Esophagus muscularis mucosa (tissue), 4 donors: ENCODE results near the gene SLC35F3. TPM values are rescaled to one million over a fixed set of nuclear protein-coding genes. Genes with fewer than 3 reads are reported as not detected.

Experiments used
- DNase-seq: peaks from one replicate; pipeline ENCODE4 v3.0.0-alpha.2; 2017; ENCODE audit errors: extremely low spot score
- H3K27ac ChIP-seq, 4 donors: fragments of 200-600 bp; sonication (generic); replicated peaks in 1 of 4; 1 replicate in 3 of 4; 2 replicates in 1 of 4; pipeline ENCODE4 v1.5.1; 2016 to 2019; ENCODE audit warnings: mild to moderate bottlenecking in 1 of 4
- H3K27me3 ChIP-seq, 4 donors: fragments of 200-600 bp; sonication (generic); one replicate each; pipeline versions ENCODE4 v1.5.1 to v1.6.0; 2016 to 2019
- H3K36me3 ChIP-seq, 4 donors: fragments of 200-600 bp; sonication (generic); one replicate each; pipeline ENCODE4 v1.5.1; 2016 to 2019
- H3K4me1 ChIP-seq, 4 donors: fragments of 200-600 bp; sonication (generic); one replicate each; pipeline ENCODE4 v1.5.1; 2016 to 2019
- H3K4me3 ChIP-seq, 4 donors: fragments of 200-600 bp; sonication (generic); 1 replicate in 2 of 4; 2 replicates in 2 of 4; pipeline ENCODE4 v1.5.1; 2016 to 2019; ENCODE audit warnings: mild to moderate bottlenecking in 4 of 4, moderate library complexity in 1 of 4
- H3K9me3 ChIP-seq, 4 donors: fragments of 200-600 bp; sonication (generic); 1 replicate in 3 of 4; 2 replicates in 1 of 4; pipeline ENCODE4 v1.5.1; 2016 to 2019
- CTCF ChIP-seq, 3 experiments: fragments of 200-600 bp in 2 of 3; fragments of 450-650 bp in 1 of 3; sonication (generic) in 2 of 3; IDR thresholded peaks; one replicate each; pipeline ENCODE4 v1.5.1; 2017 to 2019; ENCODE audit warnings: antibody characterized with exemption in 3 of 3, mild to moderate bottlenecking in 2 of 3, moderate library complexity in 1 of 3
- EP300 ChIP-seq: sonication (generic); formaldehyde crosslinking; IDR thresholded peaks from one replicate; pipeline ENCODE4 v1.6.1; 2017; ENCODE audit warnings: antibody characterized with exemption
- POLR2A ChIP-seq: fragments of 450-650 bp; IDR thresholded peaks from one replicate; pipeline ENCODE4 v1.6.1; 2017; ENCODE audit warnings: antibody characterized with exemption, moderate library complexity, mild to moderate bottlenecking, low read depth
- POLR2AphosphoS5 ChIP-seq, 2 donors: sonication (generic); formaldehyde crosslinking; IDR thresholded peaks; one replicate each; pipeline ENCODE4 v1.6.1; 2017; ENCODE audit warnings: antibody characterized with exemption in 2 of 2
- WGBS: methylation state at CpG from one replicate; pipeline ENCODE4 v1.1.5; 2018; 5-methylcytosine and 5-hydroxymethylcytosine counted together
- intact Hi-C: fragments of 100-400 bp; cut with DNase I; formaldehyde crosslinking; loops from one replicate; pipeline ENCODE4 v1.15.1; 2023
- total RNA-seq, 4 donors: library from RNA; depleted of rRNA; stranded (reverse); fragments of >200 nt; gene quantifications; one replicate each; pipeline versions ENCODE4 v1.1.0 to v1.2.1, GENCODE V29; 2016

SLC35F3 gene
- total RNA-seq, 4 donors from 2014 or later: 0.34 TPM; not detected in 3

- H3K4me1 ChIP-seq: no peaks in the 10 kb centered on the region
- H3K4me3 ChIP-seq: no peak overlapping the region
- H3K36me3 ChIP-seq: no peaks in the 10 kb centered on the region
- WGBS: 88% methylated on average over 2 of the region's 2 CpGs
- H3K27me3 ChIP-seq: peaks cover 0 to 8% (median 0%) of the 10 kb centered on the region in 4 donors
- H3K9me3 ChIP-seq: peaks cover 0 to 32% (median 6%) of the 10 kb centered on the region in 4 donors
- no peak overlapping the region for H3K27ac ChIP-seq
- intact Hi-C loops: no loop called here
- no peak for TF ChIP-seq POLR2AphosphoS5 (IDR thresholded peaks at IDR 0.05)
- TF ChIP-seq EP300: no peak
- TF ChIP-seq POLR2A: no peak
- TF ChIP-seq CTCF (IDR thresholded peaks at IDR 0.05): no peak
- no peak for DNase-seq
Observed at GRCh38 chr1:234336359-234336758, 431.9 kb downstream of the SLC35F3 start.

- DNase-seq: no peak
- Histone ChIP-seq H3K27me3 (peaks cover 0 to 4% (median 0%) of the 10 kb centered on the region in 4 donors), H3K27ac (no peak overlapping the region), H3K4me3 (no peak overlapping the region), H3K4me1 (no peaks in the 10 kb centered on the region), H3K36me3 (no peaks in the 10 kb centered on the region), H3K9me3 (peaks cover 0 to 32% (median 6%) of the 10 kb centered on the region in 4 donors)
- intact Hi-C loops: no loop called here
- 89% methylated on average over 1 of the region's 1 CpG for WGBS
- no peak for TF ChIP-seq POLR2AphosphoS5 (IDR thresholded peaks at IDR 0.05)
- TF ChIP-seq CTCF (IDR thresholded peaks at IDR 0.05): no peak
- no peak for TF ChIP-seq EP300
- TF ChIP-seq POLR2A: no peak
Observed at GRCh38 chr1:234337233-234337632, 432.8 kb downstream of the SLC35F3 start.

GRCh38 chr1:234340528-234340927 lies 436.1 kb downstream of the SLC35F3 start:
- no peaks in the 10 kb centered on the region for H3K27me3 ChIP-seq
- no peak overlapping the region for H3K27ac ChIP-seq
- no peak overlapping the region for H3K4me3 ChIP-seq
- WGBS: 88% methylated on average over 2 of the region's 2 CpGs
- H3K4me1 ChIP-seq: no peaks in the 10 kb centered on the region
- H3K9me3 ChIP-seq: peaks cover 0 to 28% (median 6%) of the 10 kb centered on the region in 4 donors
- no peak for DNase-seq
- intact Hi-C loops: no loop called here
- TF ChIP-seq EP300 (no peak), CTCF (IDR thresholded peaks at IDR 0.05) (no peak), POLR2A (no peak), POLR2AphosphoS5 (IDR thresholded peaks at IDR 0.05) (no peak)
- no peaks in the 10 kb centered on the region for H3K36me3 ChIP-seq

- 73% methylated on average over 5 of the region's 5 CpGs for WGBS
- H3K27ac ChIP-seq: no peak overlapping the region
- TF ChIP-seq POLR2AphosphoS5 (IDR thresholded peaks at IDR 0.05) (no peak), CTCF (IDR thresholded peaks at IDR 0.05) (no peak), EP300 (no peak), POLR2A (no peak)
- H3K9me3 ChIP-seq: peaks cover 0 to 13% (median 3%) of the 10 kb centered on the region in 4 donors
- H3K27me3 ChIP-seq: no peaks in the 10 kb centered on the region
- H3K36me3 ChIP-seq: no peaks in the 10 kb centered on the region
- intact Hi-C loops: no loop called here
- H3K4me3 ChIP-seq: no peak overlapping the region
- no peaks in the 10 kb centered on the region for H3K4me1 ChIP-seq
- no peak for DNase-seq
Observed at GRCh38 chr1:234342774-234343173, 438.3 kb downstream of the SLC35F3 start.

- DNase-seq: no peak
- intact Hi-C loops: no loop called here
- WGBS: 83% methylated on average over 1 of the region's 1 CpG
- H3K27ac ChIP-seq: no peak overlapping the region
- peaks cover 0 to 5% (median 0%) of the 10 kb centered on the region in 4 donors for H3K27me3 ChIP-seq
- H3K9me3 ChIP-seq: peaks cover 0 to 5% (median 0%) of the 10 kb centered on the region in 4 donors
- TF ChIP-seq EP300: no peak
- TF ChIP-seq POLR2A: no peak
- TF ChIP-seq CTCF (IDR thresholded peaks at IDR 0.05): no peak
- no peak for TF ChIP-seq POLR2AphosphoS5 (IDR thresholded peaks at IDR 0.05)
- H3K4me3 ChIP-seq: no peak overlapping the region
- H3K4me1 ChIP-seq: no peaks in the 10 kb centered on the region
- H3K36me3 ChIP-seq: no peaks in the 10 kb centered on the region
Observed at GRCh38 chr1:234345237-234345636, 440.8 kb downstream of the SLC35F3 start.
